ENCODE data around the gene GOLGA2.

- TF ChIP-seq CTCF (IDR thresholded peaks at IDR 0.05): no peak
- no peak for TF ChIP-seq POLR2A (IDR thresholded peaks at IDR 0.05)
These were observed 43.0 kb downstream of the GOLGA2 start for GRCh38 chr9:128232528-128233428.

All from right lobe of liver (tissue), 4 donors.